Measurements from ENCODE around the gene WDR3.

GRCh38 chr1:118004312-118004711, 74.8 kb downstream of the WDR3 start:
- TF ChIP-seq, protein P1, sequence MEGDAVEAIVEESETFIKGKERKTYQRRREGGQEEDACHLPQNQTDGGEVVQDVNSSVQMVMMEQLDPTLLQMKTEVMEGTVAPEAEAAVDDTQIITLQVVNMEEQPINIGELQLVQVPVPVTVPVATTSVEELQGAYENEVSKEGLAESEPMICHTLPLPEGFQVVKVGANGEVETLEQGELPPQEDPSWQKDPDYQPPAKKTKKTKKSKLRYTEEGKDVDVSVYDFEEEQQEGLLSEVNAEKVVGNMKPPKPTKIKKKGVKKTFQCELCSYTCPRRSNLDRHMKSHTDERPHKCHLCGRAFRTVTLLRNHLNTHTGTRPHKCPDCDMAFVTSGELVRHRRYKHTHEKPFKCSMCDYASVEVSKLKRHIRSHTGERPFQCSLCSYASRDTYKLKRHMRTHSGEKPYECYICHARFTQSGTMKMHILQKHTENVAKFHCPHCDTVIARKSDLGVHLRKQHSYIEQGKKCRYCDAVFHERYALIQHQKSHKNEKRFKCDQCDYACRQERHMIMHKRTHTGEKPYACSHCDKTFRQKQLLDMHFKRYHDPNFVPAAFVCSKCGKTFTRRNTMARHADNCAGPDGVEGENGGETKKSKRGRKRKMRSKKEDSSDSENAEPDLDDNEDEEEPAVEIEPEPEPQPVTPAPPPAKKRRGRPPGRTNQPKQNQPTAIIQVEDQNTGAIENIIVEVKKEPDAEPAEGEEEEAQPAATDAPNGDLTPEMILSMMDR (IDR thresholded peaks at IDR 0.05): no peak
- no peak for TF ChIP-seq EZH2 (IDR thresholded peaks at IDR 0.05; ENCODE audit: borderline replicate concordance, insufficient read depth, low read depth, low read length, poor library complexity, severe bottlenecking)
